H9 (cell line): ENCODE data around the gene LRP8. TPM values are rescaled to one million over a fixed set of nuclear protein-coding genes. Genes with fewer than 3 reads are reported as not detected.
A peak's percentile ranks its signal among the peaks of the same experiment; 100 is the strongest.

Experiments
- DNase-seq: peaks from one replicate; pipeline ENCODE4 v3.0.0-alpha.2; 2017
- H2AFZ ChIP-seq: one replicate; pipeline ENCODE4 v1.6.1; 2013; ENCODE audit warnings: mild to moderate bottlenecking, low read length, control low read depth, moderate library complexity
- H2AK5ac ChIP-seq: 2 replicates; pipeline ENCODE4 v1.6.1; 2013; ENCODE audit warnings: low read length, control low read depth, mixed read lengths; ENCODE audit not compliant: insufficient read length
- H2BK120ac ChIP-seq: one replicate; pipeline ENCODE4 v1.6.1; 2013; ENCODE audit warnings: low read depth, mild to moderate bottlenecking, low read length, control low read depth, inconsistent platforms; ENCODE audit not compliant: poor library complexity, severe bottlenecking
- H2BK12ac ChIP-seq: 2 replicates; pipeline ENCODE4 v1.6.1; 2013; ENCODE audit warnings: low read length, control low read depth, mixed read lengths, low read depth; ENCODE audit not compliant: insufficient read length
- H2BK15ac ChIP-seq: 2 replicates; pipeline ENCODE4 v1.6.1; 2013; ENCODE audit warnings: low read depth, low read length, control low read depth
- H2BK20ac ChIP-seq: one replicate; pipeline ENCODE4 v1.6.1; 2013; ENCODE audit warnings: low read depth, mild to moderate bottlenecking, low read length, control low read depth, inconsistent platforms; ENCODE audit not compliant: poor library complexity, severe bottlenecking
- H2BK5ac ChIP-seq: 2 replicates; pipeline ENCODE4 v1.6.1; 2013; ENCODE audit warnings: low read length, control low read depth, mixed read lengths; ENCODE audit not compliant: insufficient read length
- H3K14ac ChIP-seq: 2 replicates; pipeline ENCODE4 v1.6.1; 2013; ENCODE audit warnings: low read length, control low read depth; ENCODE audit not compliant: insufficient read depth
- H3K18ac ChIP-seq: 2 replicates; pipeline ENCODE4 v1.6.1; 2013; ENCODE audit warnings: low read depth, mild to moderate bottlenecking, mixed read lengths, low read length, control low read depth; ENCODE audit not compliant: insufficient read length
- H3K23ac ChIP-seq: 2 replicates; pipeline ENCODE4 v1.6.1; 2013; ENCODE audit warnings: low read length, control low read depth, mixed read lengths, low read depth; ENCODE audit not compliant: insufficient read length
- H3K23me2 ChIP-seq: 2 replicates; pipeline ENCODE4 v1.6.1; 2013; ENCODE audit warnings: low read depth, mild to moderate bottlenecking, mixed read lengths, low read length, control low read depth; ENCODE audit not compliant: insufficient read length, poor library complexity, severe bottlenecking
- H3K27ac ChIP-seq: 2 replicates; pipeline ENCODE4 v1.5.1; 2013; ENCODE audit warnings: low read length, control low read depth, mixed read lengths, low read depth; ENCODE audit not compliant: insufficient read length
- H3K27me3 ChIP-seq: 2 replicates; pipeline ENCODE4 v1.6.1; 2013; ENCODE audit warnings: low read length, control low read depth, inconsistent platforms; ENCODE audit not compliant: insufficient read depth
- H3K4ac ChIP-seq: 2 replicates; pipeline ENCODE4 v1.6.1; 2013; ENCODE audit warnings: low read depth, mild to moderate bottlenecking, control low read depth, inconsistent platforms, low read length, moderate library complexity
- H3K4me1 ChIP-seq: 2 replicates; pipeline ENCODE4 v1.6.1; 2013; ENCODE audit warnings: low read length, control low read depth, inconsistent platforms; ENCODE audit not compliant: insufficient read depth
- H3K4me2 ChIP-seq: 2 replicates; pipeline ENCODE4 v1.6.1; 2013; ENCODE audit warnings: low read length, control low read depth, mixed read lengths; ENCODE audit not compliant: insufficient read length, insufficient read depth
- H3K56ac ChIP-seq: 2 replicates; pipeline ENCODE4 v1.6.1; 2013; ENCODE audit warnings: low read depth, mild to moderate bottlenecking, mixed read lengths, low read length, control low read depth; ENCODE audit not compliant: insufficient read length
- H3K79me1 ChIP-seq: 2 replicates; pipeline ENCODE4 v1.6.1; 2013; ENCODE audit warnings: low read depth, mild to moderate bottlenecking, moderate library complexity, low read length, control low read depth, inconsistent platforms; ENCODE audit not compliant: insufficient read depth, poor library complexity, severe bottlenecking
- H3K79me2 ChIP-seq: 2 replicates; pipeline ENCODE4 v1.6.1; 2013; ENCODE audit warnings: low read length, control low read depth, inconsistent platforms; ENCODE audit not compliant: insufficient read depth
- H3K9ac ChIP-seq: 2 replicates; pipeline ENCODE4 v1.6.1; 2013; ENCODE audit warnings: low read length, control low read depth, mixed read lengths; ENCODE audit not compliant: insufficient read length; ENCODE audit errors: extremely low read depth
- H3K9me3 ChIP-seq: one replicate; pipeline ENCODE4 v1.6.1; 2013; ENCODE audit warnings: low read depth, low read length, inconsistent platforms; ENCODE audit not compliant: control insufficient read depth
- H3T11ph ChIP-seq: one replicate; pipeline ENCODE4 v1.6.1; 2013; ENCODE audit warnings: mild to moderate bottlenecking, low read length, control low read depth, inconsistent platforms
- H4K20me1 ChIP-seq: one replicate; pipeline ENCODE4 v1.6.1; 2013; ENCODE audit not compliant: control insufficient read depth, insufficient read length, insufficient read depth
- H4K5ac ChIP-seq: 2 replicates; pipeline ENCODE4 v1.6.1; 2013; ENCODE audit warnings: low read depth, mild to moderate bottlenecking, mixed read lengths, low read length, control low read depth; ENCODE audit not compliant: insufficient read length
- H4K8ac ChIP-seq: replicated peaks from 2 replicates; pipeline ENCODE4 v1.6.1; 2013; ENCODE audit warnings: low read length, control low read depth, mixed read lengths, low read depth; ENCODE audit not compliant: insufficient read length
- H4K91ac ChIP-seq: 2 replicates; pipeline ENCODE4 v1.6.1; 2013; ENCODE audit warnings: low read depth, mild to moderate bottlenecking, moderate library complexity, mixed read lengths, low read length, control low read depth; ENCODE audit not compliant: insufficient read length
- H3K27ac Mint-ChIP-seq, 3 experiments: 2 replicates in 2 of 3; 3 replicates in 1 of 3; pipeline ENCODE4 v1.8.0; 2020 to 2021; ENCODE audit warnings: mixed read lengths in 3 of 3, mild to moderate bottlenecking in 1 of 3, moderate library complexity in 1 of 3
- H3K27me3 Mint-ChIP-seq: 2 replicates; pipeline ENCODE4 v1.8.0; 2021; ENCODE audit warnings: low read depth, mild to moderate bottlenecking, moderate library complexity, mixed read lengths
- H3K36me3 Mint-ChIP-seq, 3 experiments: 2 replicates in 2 of 3; 3 replicates in 1 of 3; pipeline ENCODE4 v1.8.0; 2020 to 2021; ENCODE audit warnings: low read depth in 3 of 3, mixed read lengths in 3 of 3; ENCODE audit not compliant: insufficient read depth in 1 of 3
- H3K4me1 Mint-ChIP-seq, 2 experiments: 2 replicates each; pipeline ENCODE4 v1.8.0; 2020; ENCODE audit warnings: mixed read lengths in 2 of 2
- H3K4me3 Mint-ChIP-seq, 2 experiments: 2 replicates in 1 of 2; 3 replicates in 1 of 2; pipeline ENCODE4 v1.8.0; 2020 to 2021; ENCODE audit warnings: mild to moderate bottlenecking in 2 of 2, mixed read lengths in 2 of 2, moderate library complexity in 1 of 2
- H3K9me3 Mint-ChIP-seq, 2 experiments: 2 replicates in 1 of 2; 3 replicates in 1 of 2; pipeline ENCODE4 v1.8.0; 2020; ENCODE audit warnings: mild to moderate bottlenecking in 2 of 2, mixed read lengths in 2 of 2, moderate library complexity in 1 of 2
- WGBS: extraction: QIAGEN DNeasy Blood & Tissue Kit; methylation state at CpG from one replicate; pipeline ENCODE4 v1.1.7; 2013; ENCODE audit warnings: missing lambda C conversion rate, low lambda C conversion rate, mixed read lengths; ENCODE audit not compliant: insufficient read length; ENCODE audit errors: extremely low coverage; 5-methylcytosine and 5-hydroxymethylcytosine counted together
- total RNA-seq: library from RNA; stranded (reverse); gene quantifications from 2 replicates; pipeline ENCODE4 v1.2.1, GENCODE V29; 2021
- TF ChIP-seq, protein P1 (sequence below): fragments of 200-600 bp; sonication (generic); conservative IDR thresholded peaks from 3 replicates; pipeline ENCODE4 v1.8.0; 2021; ENCODE audit warnings: antibody characterized with exemption, mild to moderate bottlenecking

LRP8 gene
- total RNA-seq, 1 experiment from 2014 or later = 78.6 TPM

DNA sequence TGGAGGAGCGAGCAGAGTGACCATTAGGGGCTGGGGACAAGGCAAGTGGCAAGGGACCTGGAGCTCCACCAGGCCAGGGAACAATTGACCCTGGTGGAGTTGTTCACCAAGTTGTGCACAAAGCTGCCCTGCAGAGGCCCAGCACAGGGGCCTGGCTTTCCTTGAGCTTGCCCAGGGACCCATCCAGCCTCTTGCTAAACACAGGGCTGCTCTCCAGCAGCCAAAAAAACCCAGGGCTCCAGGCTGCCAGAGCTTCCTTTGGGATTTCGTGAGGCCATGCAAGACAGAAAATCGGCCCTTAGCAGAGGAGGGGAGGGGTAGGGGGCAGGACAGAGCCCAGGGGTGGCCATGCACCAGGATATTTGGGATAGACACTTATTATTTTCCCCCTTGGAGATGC lies 32.6 kb downstream of the LRP8 start:
- H3K9ac ChIP-seq = no peak overlapping the region
- no peak overlapping the region for H4K8ac ChIP-seq
- no peaks in the 10 kb centered on the region for H3K4me1 ChIP-seq
- H2AK5ac ChIP-seq = no peak overlapping the region
- H3K23ac ChIP-seq = no peak overlapping the region
- H2BK120ac ChIP-seq = no peak overlapping the region
- H3K27me3 ChIP-seq = no peaks in the 10 kb centered on the region
- H3K4me2 ChIP-seq = no peak overlapping the region
- Mint-ChIP-seq H3K4me3 (no peak overlapping the region), H3K4me1 (peaks cover 13 to 32% of the 10 kb centered on the region in 2 experiments), H3K27me3 (no peaks in the 10 kb centered on the region), H3K9me3 (no peaks in the 10 kb centered on the region), H3K27ac (peak overlapping the region in 1 of 3 experiments; percentile 39; a peak in 3 of 7 replicates), H3K36me3 (peaks cover 0 to 13% (median 5%) of the 10 kb centered on the region in 3 experiments; a peak in 5 of 7 replicates)
- H2BK15ac ChIP-seq = no peak overlapping the region
- H3K4ac ChIP-seq = no peak overlapping the region
- no peak overlapping the region for H3K56ac ChIP-seq
- no peak overlapping the region for H2BK20ac ChIP-seq
- H3K27ac ChIP-seq = no peak overlapping the region
- H3K18ac ChIP-seq = no peak overlapping the region
- no peak overlapping the region for H2AFZ ChIP-seq
- DNase-seq = no peak
- H4K20me1 ChIP-seq = no peaks in the 10 kb centered on the region
- no peaks in the 10 kb centered on the region for H3K23me2 ChIP-seq
- no peaks in the 10 kb centered on the region for H3K79me1 ChIP-seq
- no CpG with 5 or more reads among the region's 3 CpGs for WGBS
- no peak overlapping the region for H4K5ac ChIP-seq
- H3K79me2 ChIP-seq = peaks cover 2% of the 10 kb centered on the region; the same call in 1 of the 2 replicates
- no peak overlapping the region for H3T11ph ChIP-seq
- no peak overlapping the region for H3K14ac ChIP-seq
- no peak overlapping the region for H2BK5ac ChIP-seq
- TF ChIP-seq, protein P1, sequence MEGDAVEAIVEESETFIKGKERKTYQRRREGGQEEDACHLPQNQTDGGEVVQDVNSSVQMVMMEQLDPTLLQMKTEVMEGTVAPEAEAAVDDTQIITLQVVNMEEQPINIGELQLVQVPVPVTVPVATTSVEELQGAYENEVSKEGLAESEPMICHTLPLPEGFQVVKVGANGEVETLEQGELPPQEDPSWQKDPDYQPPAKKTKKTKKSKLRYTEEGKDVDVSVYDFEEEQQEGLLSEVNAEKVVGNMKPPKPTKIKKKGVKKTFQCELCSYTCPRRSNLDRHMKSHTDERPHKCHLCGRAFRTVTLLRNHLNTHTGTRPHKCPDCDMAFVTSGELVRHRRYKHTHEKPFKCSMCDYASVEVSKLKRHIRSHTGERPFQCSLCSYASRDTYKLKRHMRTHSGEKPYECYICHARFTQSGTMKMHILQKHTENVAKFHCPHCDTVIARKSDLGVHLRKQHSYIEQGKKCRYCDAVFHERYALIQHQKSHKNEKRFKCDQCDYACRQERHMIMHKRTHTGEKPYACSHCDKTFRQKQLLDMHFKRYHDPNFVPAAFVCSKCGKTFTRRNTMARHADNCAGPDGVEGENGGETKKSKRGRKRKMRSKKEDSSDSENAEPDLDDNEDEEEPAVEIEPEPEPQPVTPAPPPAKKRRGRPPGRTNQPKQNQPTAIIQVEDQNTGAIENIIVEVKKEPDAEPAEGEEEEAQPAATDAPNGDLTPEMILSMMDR = no peak
- H4K91ac ChIP-seq = no peak overlapping the region
- no peaks in the 10 kb centered on the region for H3K9me3 ChIP-seq
- no peak overlapping the region for H2BK12ac ChIP-seq
